T-helper 1 cell treated with Interleukin-12 subunit alpha and Interleukin-12 subunit beta and Interleukin-4 antibody, amounts not matched to agents 30 μg/mL and 1 μg/mL, for 36 hours (primary cell): Measurements from ENCODE around the gene TFAP2A.

Experiments used
- H3K27ac Mint-ChIP-seq: one replicate; pipeline ENCODE4 v1.8.0; 2021; ENCODE audit warnings: mild to moderate bottlenecking, mixed read lengths
- H3K27me3 Mint-ChIP-seq: one replicate; pipeline ENCODE4 v1.8.0; 2021; ENCODE audit warnings: low read depth, mixed read lengths
- H3K36me3 Mint-ChIP-seq: one replicate; pipeline ENCODE4 v1.8.0; 2021; ENCODE audit warnings: low read depth, mixed read lengths
- H3K4me1 Mint-ChIP-seq: one replicate; pipeline ENCODE4 v1.8.0; 2021; ENCODE audit warnings: low read depth, mixed read lengths
- H3K4me3 Mint-ChIP-seq: one replicate; pipeline ENCODE4 v1.8.0; 2021; ENCODE audit warnings: mild to moderate bottlenecking, moderate library complexity, mixed read lengths
- H3K9me3 Mint-ChIP-seq: one replicate; pipeline ENCODE4 v1.8.0; 2021; ENCODE audit warnings: mixed read lengths

TFAP2A gene

GRCh38 chr6:10381830-10382208, 33.1 kb downstream of the TFAP2A start:
- Mint-ChIP-seq H3K27me3 (peaks cover 70% of the 10 kb centered on the region), H3K4me1 (peaks cover 2% of the 10 kb centered on the region)

GRCh38 chr6:10381133-10381829, 33.6 kb downstream of the TFAP2A start:
- Mint-ChIP-seq H3K4me1 (peaks cover 2% of the 10 kb centered on the region), H3K27ac (peak overlapping the region; percentile 31), H3K4me3 (no peak overlapping the region), H3K27me3 (peaks cover 65% of the 10 kb centered on the region), H3K36me3 (peaks cover 7% of the 10 kb centered on the region), H3K9me3 (peaks cover 4% of the 10 kb centered on the region)

More at GRCh38 chr6:10381830-10382208, 33.1 kb downstream of the TFAP2A start:
- no peak overlapping the region for H3K27ac Mint-ChIP-seq
- H3K9me3 Mint-ChIP-seq: peaks cover 4% of the 10 kb centered on the region
- no peak overlapping the region for H3K4me3 Mint-ChIP-seq
- H3K36me3 Mint-ChIP-seq: peaks cover 7% of the 10 kb centered on the region

- no peaks in the 10 kb centered on the region for H3K36me3 Mint-ChIP-seq
- H3K27ac Mint-ChIP-seq: no peak overlapping the region
- H3K27me3 Mint-ChIP-seq: peaks cover 12% of the 10 kb centered on the region
- H3K4me3 Mint-ChIP-seq: no peak overlapping the region
- no peaks in the 10 kb centered on the region for H3K4me1 Mint-ChIP-seq
- no peaks in the 10 kb centered on the region for H3K9me3 Mint-ChIP-seq
Observed at GRCh38 chr6:10375391-10375969, 39.4 kb downstream of the TFAP2A start.

GRCh38 chr6:10373642-10374359, 41.1 kb downstream of the TFAP2A start:
- Mint-ChIP-seq H3K9me3 (no peaks in the 10 kb centered on the region), H3K36me3 (no peaks in the 10 kb centered on the region), H3K4me1 (no peaks in the 10 kb centered on the region), H3K27ac (no peak overlapping the region), H3K4me3 (no peak overlapping the region), H3K27me3 (peaks cover 6% of the 10 kb centered on the region)

GRCh38 chr6:10369896-10370295, 45.0 kb downstream of the TFAP2A start:
- no peaks in the 10 kb centered on the region for H3K27me3 Mint-ChIP-seq
- H3K4me3 Mint-ChIP-seq: no peak overlapping the region
- no peaks in the 10 kb centered on the region for H3K4me1 Mint-ChIP-seq
- peaks cover 3% of the 10 kb centered on the region for H3K9me3 Mint-ChIP-seq
- H3K36me3 Mint-ChIP-seq: no peaks in the 10 kb centered on the region
- no peak overlapping the region for H3K27ac Mint-ChIP-seq

GRCh38 chr6:10368861-10369260, 46.0 kb downstream of the TFAP2A start:
- Mint-ChIP-seq H3K4me1 (no peaks in the 10 kb centered on the region), H3K36me3 (no peaks in the 10 kb centered on the region), H3K9me3 (peaks cover 8% of the 10 kb centered on the region), H3K27ac (no peak overlapping the region), H3K27me3 (no peaks in the 10 kb centered on the region), H3K4me3 (no peak overlapping the region)

GRCh38 chr6:10363911-10364310, 51.0 kb downstream of the TFAP2A start:
- H3K27ac Mint-ChIP-seq: no peak overlapping the region
- no peaks in the 10 kb centered on the region for H3K27me3 Mint-ChIP-seq
- H3K4me3 Mint-ChIP-seq: no peak overlapping the region
- peaks cover 8% of the 10 kb centered on the region for H3K9me3 Mint-ChIP-seq
- no peaks in the 10 kb centered on the region for H3K4me1 Mint-ChIP-seq
- no peaks in the 10 kb centered on the region for H3K36me3 Mint-ChIP-seq

- H3K9me3 Mint-ChIP-seq: peaks cover 8% of the 10 kb centered on the region
- H3K4me1 Mint-ChIP-seq: no peaks in the 10 kb centered on the region
- H3K27me3 Mint-ChIP-seq: no peaks in the 10 kb centered on the region
- H3K36me3 Mint-ChIP-seq: no peaks in the 10 kb centered on the region
- no peak overlapping the region for H3K4me3 Mint-ChIP-seq
- no peak overlapping the region for H3K27ac Mint-ChIP-seq
Observed at GRCh38 chr6:10362300-10362699, 52.6 kb downstream of the TFAP2A start.

GRCh38 chr6:10361428-10361827, 53.4 kb downstream of the TFAP2A start:
- Mint-ChIP-seq H3K27me3 (no peaks in the 10 kb centered on the region), H3K9me3 (peaks cover 6% of the 10 kb centered on the region), H3K36me3 (no peaks in the 10 kb centered on the region), H3K4me1 (no peaks in the 10 kb centered on the region), H3K27ac (no peak overlapping the region), H3K4me3 (no peak overlapping the region)

- Mint-ChIP-seq H3K4me3 (no peak overlapping the region), H3K36me3 (no peaks in the 10 kb centered on the region), H3K4me1 (no peaks in the 10 kb centered on the region), H3K27me3 (no peaks in the 10 kb centered on the region), H3K27ac (no peak overlapping the region), H3K9me3 (peaks cover 5% of the 10 kb centered on the region)
Observed at GRCh38 chr6:10359581-10359980, 55.3 kb downstream of the TFAP2A start.

GRCh38 chr6:10355115-10355702, 59.7 kb downstream of the TFAP2A start:
- Mint-ChIP-seq H3K27ac (no peak overlapping the region), H3K27me3 (no peaks in the 10 kb centered on the region), H3K4me1 (no peaks in the 10 kb centered on the region), H3K36me3 (no peaks in the 10 kb centered on the region), H3K4me3 (no peak overlapping the region), H3K9me3 (no peaks in the 10 kb centered on the region)

GRCh38 chr6:10351791-10352190, 63.1 kb downstream of the TFAP2A start:
- no peak overlapping the region for H3K4me3 Mint-ChIP-seq
- H3K27me3 Mint-ChIP-seq: no peaks in the 10 kb centered on the region

GRCh38 chr6:10350720-10351119, 64.2 kb downstream of the TFAP2A start:
- H3K36me3 Mint-ChIP-seq: no peaks in the 10 kb centered on the region
- no peaks in the 10 kb centered on the region for H3K9me3 Mint-ChIP-seq
- H3K4me3 Mint-ChIP-seq: no peak overlapping the region
- no peaks in the 10 kb centered on the region for H3K27me3 Mint-ChIP-seq
- H3K27ac Mint-ChIP-seq: no peak overlapping the region
- H3K4me1 Mint-ChIP-seq: no peaks in the 10 kb centered on the region

More at GRCh38 chr6:10351791-10352190, 63.1 kb downstream of the TFAP2A start:
- no peaks in the 10 kb centered on the region for H3K9me3 Mint-ChIP-seq
- H3K4me1 Mint-ChIP-seq: no peaks in the 10 kb centered on the region
- no peaks in the 10 kb centered on the region for H3K36me3 Mint-ChIP-seq
- H3K27ac Mint-ChIP-seq: no peak overlapping the region

GRCh38 chr6:10347561-10348327, 67.1 kb downstream of the TFAP2A start:
- Mint-ChIP-seq H3K4me3 (no peak overlapping the region), H3K36me3 (no peaks in the 10 kb centered on the region), H3K9me3 (no peaks in the 10 kb centered on the region), H3K27me3 (no peaks in the 10 kb centered on the region), H3K27ac (no peak overlapping the region), H3K4me1 (no peaks in the 10 kb centered on the region)
